Fibroblast of villous mesenchyme (primary cell): ENCODE results near the gene ZDHHC21. TPM values are rescaled to one million over a fixed set of nuclear protein-coding genes. Genes with fewer than 3 reads are reported as not detected.
"Not testable (repeated sequence)": the region's sequence is repeated elsewhere in the genome, so short reads cannot be mapped to it uniquely, and the experiment has no call there.

Experiments used
- DNase-seq: peaks from one replicate; pipeline ENCODE4 v3.0.0-alpha.2; 2010; ENCODE audit warnings: low read depth
- H3K4me3 ChIP-seq: 2 replicates; pipeline ENCODE4 v1.5.1; 2011; ENCODE audit warnings: low read depth, mild to moderate bottlenecking, low read length
- total RNA-seq: library from RNA; depleted of rRNA; stranded (reverse); fragments of >200 nt; gene quantifications from 2 replicates; pipeline ENCODE4 v1.2.3, GENCODE V29; 2012
- TF ChIP-seq, protein P1 (sequence below): IDR thresholded peaks from 2 replicates; pipeline ENCODE4 v1.5.1; 2012; ENCODE audit warnings: low read depth, mild to moderate bottlenecking, low read length; ENCODE audit not compliant: insufficient read depth

ZDHHC21 gene
- total RNA-seq, 1 donor = 17.3 TPM

DNA sequence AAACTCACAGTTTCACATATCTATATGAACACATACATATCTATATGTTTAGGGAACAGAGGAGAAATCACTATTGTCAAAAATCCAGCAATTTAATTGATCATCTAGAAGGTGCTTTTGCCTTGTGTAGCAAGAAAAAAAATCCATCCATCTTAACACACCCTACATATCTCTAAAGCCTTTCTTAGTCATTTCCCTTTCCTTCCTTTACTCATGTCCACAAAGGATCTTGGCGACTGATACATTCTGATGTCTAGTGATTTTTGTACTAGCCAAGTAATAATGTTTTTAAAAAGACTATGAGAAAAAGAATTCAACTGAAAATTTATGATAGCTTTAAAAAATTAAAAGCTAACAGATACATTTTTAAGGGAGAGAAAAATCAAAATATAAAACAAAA is 22.5 kb downstream of the ZDHHC21 start:
- no peak for DNase-seq
- TF ChIP-seq, protein P1, sequence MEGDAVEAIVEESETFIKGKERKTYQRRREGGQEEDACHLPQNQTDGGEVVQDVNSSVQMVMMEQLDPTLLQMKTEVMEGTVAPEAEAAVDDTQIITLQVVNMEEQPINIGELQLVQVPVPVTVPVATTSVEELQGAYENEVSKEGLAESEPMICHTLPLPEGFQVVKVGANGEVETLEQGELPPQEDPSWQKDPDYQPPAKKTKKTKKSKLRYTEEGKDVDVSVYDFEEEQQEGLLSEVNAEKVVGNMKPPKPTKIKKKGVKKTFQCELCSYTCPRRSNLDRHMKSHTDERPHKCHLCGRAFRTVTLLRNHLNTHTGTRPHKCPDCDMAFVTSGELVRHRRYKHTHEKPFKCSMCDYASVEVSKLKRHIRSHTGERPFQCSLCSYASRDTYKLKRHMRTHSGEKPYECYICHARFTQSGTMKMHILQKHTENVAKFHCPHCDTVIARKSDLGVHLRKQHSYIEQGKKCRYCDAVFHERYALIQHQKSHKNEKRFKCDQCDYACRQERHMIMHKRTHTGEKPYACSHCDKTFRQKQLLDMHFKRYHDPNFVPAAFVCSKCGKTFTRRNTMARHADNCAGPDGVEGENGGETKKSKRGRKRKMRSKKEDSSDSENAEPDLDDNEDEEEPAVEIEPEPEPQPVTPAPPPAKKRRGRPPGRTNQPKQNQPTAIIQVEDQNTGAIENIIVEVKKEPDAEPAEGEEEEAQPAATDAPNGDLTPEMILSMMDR = no peak
- H3K4me3 ChIP-seq = no peak overlapping the region

DNA sequence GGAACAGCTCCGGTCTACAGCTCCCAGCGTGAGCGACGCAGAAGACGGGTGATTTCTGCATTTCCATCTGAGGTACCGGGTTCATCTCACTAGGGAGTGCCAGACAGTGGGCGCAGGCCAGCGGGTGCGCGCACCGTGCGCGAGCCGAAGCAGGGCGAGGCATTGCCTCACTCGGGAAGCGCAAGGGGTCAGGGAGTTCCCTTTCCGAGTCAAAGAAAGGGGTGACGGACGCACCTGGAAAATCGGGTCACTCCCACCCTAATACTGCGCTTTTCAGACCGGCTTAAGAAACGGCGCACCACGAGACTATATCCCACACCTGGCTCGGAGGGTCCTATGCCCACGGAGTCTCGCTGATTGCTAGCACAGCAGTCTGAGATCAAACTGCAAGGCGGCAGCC is 29.2 kb downstream of the ZDHHC21 start:
- DNase-seq = not testable (repeated sequence)
- peak overlapping the region; percentile 32 for H3K4me3 ChIP-seq

DNA sequence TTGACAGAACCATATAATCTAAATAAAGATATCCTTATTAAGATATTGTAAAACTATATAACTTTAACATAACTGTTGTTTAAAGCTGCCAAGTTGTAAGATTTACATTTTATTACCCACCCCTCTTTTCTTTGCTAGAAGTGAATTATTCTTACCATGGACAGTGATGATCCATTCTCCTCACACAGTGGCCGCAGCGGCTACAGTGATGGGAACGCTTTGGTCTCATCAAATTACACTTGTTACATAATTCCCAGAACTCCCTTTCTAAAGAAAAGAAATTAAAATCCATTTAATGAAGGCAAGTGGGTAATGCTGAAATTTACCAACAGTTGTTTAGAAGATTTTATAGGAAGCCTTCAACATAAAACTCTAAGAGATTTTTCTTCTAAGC is 31.2 kb downstream of the ZDHHC21 start:
- no peak overlapping the region for H3K4me3 ChIP-seq
- no peak for DNase-seq
- TF ChIP-seq, protein P1 = no peak

DNA sequence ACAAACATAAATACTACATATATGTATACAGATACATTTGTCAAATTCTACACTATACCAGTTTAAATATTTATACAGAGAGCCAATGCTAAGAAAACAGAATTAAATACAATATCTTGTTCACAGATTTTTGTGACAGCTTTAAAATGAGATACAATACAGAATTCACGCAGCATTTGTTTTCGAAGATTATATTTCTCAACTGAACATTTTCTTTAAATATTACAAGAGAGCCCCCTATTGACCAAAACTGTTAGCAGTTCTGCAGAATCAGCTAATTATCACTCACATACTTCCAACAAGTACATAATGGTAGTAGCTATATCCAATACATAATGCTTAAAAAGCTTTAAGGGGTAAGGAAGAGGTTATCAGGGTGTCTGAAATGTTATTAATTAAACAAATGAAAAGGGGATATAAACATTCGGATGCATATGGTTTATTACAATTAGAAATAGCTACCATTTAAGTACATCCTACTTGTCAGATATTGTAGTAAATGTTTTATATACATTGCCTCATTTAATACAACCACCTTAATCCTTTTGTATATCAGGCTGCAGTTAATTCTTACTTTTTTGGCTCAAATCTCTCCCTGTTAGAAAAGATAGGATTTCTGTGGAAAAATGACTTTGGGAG is 31.7 kb downstream of the ZDHHC21 start:
- H3K4me3 ChIP-seq = no peak overlapping the region
- TF ChIP-seq, protein P1 = peak; percentile 68
- peak; percentile 44 for DNase-seq

DNA sequence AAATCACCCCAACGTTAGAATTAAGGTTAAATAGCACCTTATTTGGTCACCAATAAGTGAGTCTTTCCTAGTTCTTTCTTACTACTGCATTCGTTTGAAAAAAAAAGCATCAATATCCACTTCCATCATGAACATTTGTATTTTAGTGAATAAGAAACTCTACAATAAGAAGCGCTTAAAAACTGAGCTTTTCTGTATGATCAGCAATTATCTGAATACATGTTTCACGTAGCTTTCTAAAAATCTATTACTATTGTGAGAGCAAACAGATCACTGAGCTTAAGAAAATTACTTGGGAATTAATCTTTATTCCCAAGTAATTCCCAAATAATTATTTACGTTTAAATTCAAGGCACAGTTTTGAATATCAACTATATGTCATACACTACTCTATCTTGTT is 32.5 kb downstream of the ZDHHC21 start:
- TF ChIP-seq, protein P1 = no peak
- H3K4me3 ChIP-seq = no peak overlapping the region
- DNase-seq = no peak

DNA sequence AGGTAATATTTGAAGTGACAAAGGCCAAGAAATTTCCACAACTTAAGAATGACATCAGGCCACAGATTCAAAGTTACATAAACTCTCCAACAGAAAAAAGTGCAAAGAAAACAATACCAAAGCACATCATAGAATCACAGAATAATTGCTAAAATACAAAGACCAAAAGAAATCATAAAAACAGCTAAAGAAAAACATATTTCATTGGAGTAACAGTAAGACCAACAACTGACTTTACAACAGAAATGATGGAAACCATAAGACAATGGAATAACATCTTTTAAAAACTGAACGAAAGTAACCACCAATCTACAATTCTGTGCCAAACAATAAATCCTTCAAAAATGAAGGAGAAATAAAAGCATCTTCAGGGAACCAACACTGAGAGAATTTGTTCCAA is 38.3 kb downstream of the ZDHHC21 start:
- TF ChIP-seq, protein P1 = no peak
- no peak overlapping the region for H3K4me3 ChIP-seq
- no peak for DNase-seq

DNA sequence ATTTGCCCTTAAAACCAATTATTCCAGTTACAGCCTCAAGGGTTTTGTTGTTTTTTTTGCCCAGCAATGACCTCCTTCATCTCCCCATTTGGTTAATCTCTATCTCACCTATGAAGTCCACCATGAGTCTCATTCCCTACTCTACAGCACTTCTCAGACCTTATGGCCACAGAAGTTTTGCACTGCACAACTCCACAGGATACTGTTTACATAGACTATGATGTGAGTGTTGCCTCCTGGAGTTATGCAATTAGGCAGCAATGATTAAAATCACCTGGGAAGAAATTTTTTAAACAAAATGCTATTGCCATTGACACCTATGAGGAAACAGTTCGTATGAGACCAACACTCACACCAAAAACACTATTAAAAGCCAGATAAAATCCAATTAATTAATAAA is 39.7 kb downstream of the ZDHHC21 start:
- no peak overlapping the region for H3K4me3 ChIP-seq
- TF ChIP-seq, protein P1 = no peak
- no peak for DNase-seq
